Activated naive CD8-positive, alpha-beta T cell treated with anti-CD3 and anti-CD28 coated beads for 36 hours (primary cell): ENCODE results near the gene MRPL42. TPM values are rescaled to one million over a fixed set of nuclear protein-coding genes. Genes with fewer than 3 reads are reported as not detected.
"Not testable (repeated sequence)": the region's sequence is repeated elsewhere in the genome, so short reads cannot be mapped to it uniquely, and the experiment has no call there.

Source experiments
- DNase-seq: peaks from one replicate; pipeline ENCODE4 v3.0.0; 2021
- H3K27ac Mint-ChIP-seq: one replicate; pipeline ENCODE4 v1.8.0; 2022; ENCODE audit warnings: mild to moderate bottlenecking, moderate library complexity, mixed read lengths
- H3K27me3 Mint-ChIP-seq: one replicate; pipeline ENCODE4 v1.8.0; 2022; ENCODE audit warnings: mild to moderate bottlenecking, mixed read lengths
- H3K36me3 Mint-ChIP-seq: one replicate; pipeline ENCODE4 v1.8.0; 2021; ENCODE audit warnings: mild to moderate bottlenecking, mixed read lengths
- H3K4me1 Mint-ChIP-seq: one replicate; pipeline ENCODE4 v1.8.0; 2021; ENCODE audit warnings: mixed read lengths
- H3K4me3 Mint-ChIP-seq: one replicate; pipeline ENCODE4 v1.8.0; 2022; ENCODE audit warnings: mild to moderate bottlenecking, moderate library complexity, mixed read lengths
- H3K9me3 Mint-ChIP-seq: one replicate; pipeline ENCODE4 v1.8.0; 2022; ENCODE audit warnings: mixed read lengths
- total RNA-seq, 2 experiments: library from RNA; stranded (reverse); gene quantifications; one replicate each; pipeline ENCODE4 v1.2.3, GENCODE V29; 2021

Gene MRPL42
- total RNA-seq: 10 to 100 TPM; 92.4 to 93.4 TPM

GRCh38 chr12:93467351-93468007, at the start of gene MRPL42:
MRPL42 (plus strand) TSS chr12:93467514; CDS start chr12:93469286, 1,772 bp downstream.
- Mint-ChIP-seq H3K36me3 (peaks cover 12% of the 10 kb centered on the region), H3K4me1 (peaks cover 28% of the 10 kb centered on the region), H3K9me3 (no peaks in the 10 kb centered on the region), H3K27me3 (peaks cover 3% of the 10 kb centered on the region), H3K4me3 (peak within 1 kb of the TSS; percentile 97), H3K27ac (peak within 1 kb of the TSS; percentile 94)
- DNase-seq: peak; percentile 92

- Mint-ChIP-seq H3K36me3 (peaks cover 16% of the 10 kb centered on the region), H3K4me1 (peaks cover 80% of the 10 kb centered on the region), H3K4me3 (no peak overlapping the region), H3K27ac (peak overlapping the region; percentile 34), H3K27me3 (no peaks in the 10 kb centered on the region), H3K9me3 (peaks cover 1% of the 10 kb centered on the region)
- DNase-seq: no peak
Observed at GRCh38 chr12:93417967-93418480, 49.3 kb upstream of the MRPL42 start.

- peaks cover 82% of the 10 kb centered on the region for H3K4me1 Mint-ChIP-seq
- H3K27ac Mint-ChIP-seq: no peak overlapping the region
- DNase-seq: no peak
- H3K4me3 Mint-ChIP-seq: no peak overlapping the region
- peaks cover 11% of the 10 kb centered on the region for H3K36me3 Mint-ChIP-seq
- no peaks in the 10 kb centered on the region for H3K9me3 Mint-ChIP-seq
- H3K27me3 Mint-ChIP-seq: no peaks in the 10 kb centered on the region
Observed at GRCh38 chr12:93419388-93420034, 47.8 kb upstream of the MRPL42 start.

- DNase-seq: no peak
- Mint-ChIP-seq H3K9me3 (no peaks in the 10 kb centered on the region), H3K36me3 (peaks cover 8% of the 10 kb centered on the region), H3K27me3 (no peaks in the 10 kb centered on the region), H3K4me3 (no peak overlapping the region), H3K27ac (no peak overlapping the region), H3K4me1 (peaks cover 83% of the 10 kb centered on the region)
Observed at GRCh38 chr12:93422050-93422449, 45.3 kb upstream of the MRPL42 start.

GRCh38 chr12:93425736-93426411, 41.4 kb upstream of the MRPL42 start:
- DNase-seq: no peak
- Mint-ChIP-seq H3K9me3 (no peaks in the 10 kb centered on the region), H3K27me3 (no peaks in the 10 kb centered on the region), H3K36me3 (peaks cover 19% of the 10 kb centered on the region), H3K4me3 (no peak overlapping the region), H3K4me1 (peaks cover 79% of the 10 kb centered on the region), H3K27ac (peak overlapping the region; percentile 6)

- no peaks in the 10 kb centered on the region for H3K9me3 Mint-ChIP-seq
Observed at GRCh38 chr12:93426412-93426805, 40.9 kb upstream of the MRPL42 start.

GRCh38 chr12:93427779-93428564, 39.3 kb upstream of the MRPL42 start:
- H3K9me3 Mint-ChIP-seq: no peaks in the 10 kb centered on the region
- H3K27ac Mint-ChIP-seq: no peak overlapping the region
- no peaks in the 10 kb centered on the region for H3K27me3 Mint-ChIP-seq
- no peak overlapping the region for H3K4me3 Mint-ChIP-seq
- DNase-seq: no peak
- peaks cover 27% of the 10 kb centered on the region for H3K36me3 Mint-ChIP-seq
- peaks cover 74% of the 10 kb centered on the region for H3K4me1 Mint-ChIP-seq

More at GRCh38 chr12:93426412-93426805, 40.9 kb upstream of the MRPL42 start:
- no peak overlapping the region for H3K4me3 Mint-ChIP-seq
- H3K27ac Mint-ChIP-seq: peak overlapping the region; percentile 6
- H3K36me3 Mint-ChIP-seq: peaks cover 19% of the 10 kb centered on the region
- H3K27me3 Mint-ChIP-seq: no peaks in the 10 kb centered on the region
- H3K4me1 Mint-ChIP-seq: peaks cover 78% of the 10 kb centered on the region
- no peak for DNase-seq

GRCh38 chr12:93429448-93429847, 37.9 kb upstream of the MRPL42 start:
- peaks cover 70% of the 10 kb centered on the region for H3K4me1 Mint-ChIP-seq
- no peaks in the 10 kb centered on the region for H3K9me3 Mint-ChIP-seq
- H3K27me3 Mint-ChIP-seq: no peaks in the 10 kb centered on the region
- DNase-seq: no peak
- H3K27ac Mint-ChIP-seq: no peak overlapping the region
- H3K4me3 Mint-ChIP-seq: no peak overlapping the region
- peaks cover 25% of the 10 kb centered on the region for H3K36me3 Mint-ChIP-seq

GRCh38 chr12:93429852-93430251, 37.5 kb upstream of the MRPL42 start:
- no peak for DNase-seq
- H3K4me3 Mint-ChIP-seq: no peak overlapping the region
- no peaks in the 10 kb centered on the region for H3K27me3 Mint-ChIP-seq
- no peak overlapping the region for H3K27ac Mint-ChIP-seq
- peaks cover 67% of the 10 kb centered on the region for H3K4me1 Mint-ChIP-seq
- no peaks in the 10 kb centered on the region for H3K9me3 Mint-ChIP-seq
- peaks cover 24% of the 10 kb centered on the region for H3K36me3 Mint-ChIP-seq

GRCh38 chr12:93430280-93430679, 37.0 kb upstream of the MRPL42 start:
- Mint-ChIP-seq H3K4me3 (no peak overlapping the region), H3K9me3 (no peaks in the 10 kb centered on the region), H3K36me3 (peaks cover 24% of the 10 kb centered on the region), H3K4me1 (peaks cover 66% of the 10 kb centered on the region), H3K27me3 (no peaks in the 10 kb centered on the region), H3K27ac (no peak overlapping the region)
- DNase-seq: no peak

GRCh38 chr12:93432031-93432430, 35.3 kb upstream of the MRPL42 start:
- H3K36me3 Mint-ChIP-seq: peaks cover 26% of the 10 kb centered on the region
- H3K9me3 Mint-ChIP-seq, H3K27me3 Mint-ChIP-seq, DNase-seq, H3K27ac Mint-ChIP-seq, H3K4me3 Mint-ChIP-seq: not testable (repeated sequence)
- peaks cover 63% of the 10 kb centered on the region for H3K4me1 Mint-ChIP-seq

GRCh38 chr12:93434256-93434865, 33.0 kb upstream of the MRPL42 start:
- Mint-ChIP-seq H3K36me3 (peaks cover 24% of the 10 kb centered on the region), H3K4me1 (peaks cover 69% of the 10 kb centered on the region), H3K9me3 (no peaks in the 10 kb centered on the region), H3K4me3 (no peak overlapping the region), H3K27ac (no peak overlapping the region), H3K27me3 (no peaks in the 10 kb centered on the region)
- DNase-seq: no peak

GRCh38 chr12:93438266-93439050, 28.9 kb upstream of the MRPL42 start:
- no peak for DNase-seq
- Mint-ChIP-seq H3K9me3 (no peaks in the 10 kb centered on the region), H3K27ac (no peak overlapping the region), H3K4me3 (peak overlapping the region; percentile 6), H3K4me1 (peaks cover 66% of the 10 kb centered on the region), H3K27me3 (no peaks in the 10 kb centered on the region), H3K36me3 (peaks cover 21% of the 10 kb centered on the region)
